Sigmoid colon (tissue), 7 donors: ENCODE results near the gene CSTF3. TPM values are rescaled to one million over a fixed set of nuclear protein-coding genes. Genes with fewer than 3 reads are reported as not detected.

Experiments
- DNase-seq: peaks from one replicate; pipeline ENCODE4 v3.0.0-alpha.2; 2019
- H3K27ac ChIP-seq, 4 donors: fragments of 200-600 bp; sonication (generic); one replicate each; pipeline ENCODE4 v1.5.1; 2016 to 2019; ENCODE audit warnings: mild to moderate bottlenecking in 1 of 4
- H3K27me3 ChIP-seq, 3 donors: fragments of 200-600 bp; sonication (generic); one replicate each; pipeline ENCODE4 v1.5.1; 2019; ENCODE audit warnings: mild to moderate bottlenecking in 1 of 3
- H3K36me3 ChIP-seq, 4 donors: fragments of 200-600 bp; sonication (generic); one replicate each; pipeline ENCODE4 v1.5.1; 2016 to 2019
- H3K4me1 ChIP-seq, 4 donors: fragments of 200-600 bp; sonication (generic); one replicate each; pipeline ENCODE4 v1.5.1; 2017 to 2019
- H3K4me3 ChIP-seq, 4 donors: fragments of 200-600 bp; sonication (generic); one replicate each; pipeline ENCODE4 v1.5.1; 2017 to 2019; ENCODE audit warnings: mild to moderate bottlenecking in 2 of 4, moderate library complexity in 1 of 4
- H3K9me3 ChIP-seq, 4 donors: fragments of 200-600 bp in 3 of 4; sonication (generic) in 3 of 4; one replicate each; pipeline versions ENCODE4 v1.5.1 to v1.6.1; 2013 to 2019
- EP300 ChIP-seq, 4 donors: sonication (generic); formaldehyde crosslinking; IDR thresholded peaks; one replicate each; pipeline ENCODE4 v1.6.1; 2017; ENCODE audit warnings: antibody characterized with exemption in 4 of 4
- POLR2A ChIP-seq, 2 donors: fragments of 450-650 bp; IDR thresholded peaks; one replicate each; pipeline ENCODE4 v1.6.1; 2016; ENCODE audit warnings: antibody characterized with exemption in 2 of 2, mild to moderate bottlenecking in 2 of 2, moderate library complexity in 2 of 2
- POLR2AphosphoS5 ChIP-seq, 4 donors: sonication (generic); formaldehyde crosslinking; IDR thresholded peaks; one replicate each; pipeline ENCODE4 v1.6.1; 2017; ENCODE audit warnings: antibody characterized with exemption in 4 of 4
- WGBS, 2 donors: extraction: QIAGEN DNeasy Blood & Tissue Kit; methylation state at CpG; one replicate each; pipeline ENCODE4 v1.1.7; 2013; 5-methylcytosine and 5-hydroxymethylcytosine counted together
- intact Hi-C: fragments of 100-400 bp; cut with DNase I; formaldehyde crosslinking; loops from one replicate; pipeline ENCODE4 v1.15.1; 2023
- polyA plus RNA-seq, 3 donors: library from polyadenylated mRNA; stranded (reverse); fragments of 200-250 nt; gene quantifications; one replicate each; pipeline ENCODE4 v1.2.3, GENCODE V29; 2013
- total RNA-seq, 4 donors: library from RNA; depleted of rRNA; stranded (reverse); fragments of >200 nt; gene quantifications; one replicate each; pipeline ENCODE4 v1.1.0, GENCODE V29; 2016
- TF ChIP-seq, protein P1 (sequence below), 4 experiments: fragments of 450-650 bp in 3 of 4; fragments of 200-600 bp in 1 of 4; IDR thresholded peaks; one replicate each; pipeline ENCODE4 v1.5.1; 2016 to 2019; ENCODE audit warnings: antibody characterized with exemption in 4 of 4, mild to moderate bottlenecking in 3 of 4, moderate library complexity in 2 of 4
- donor health status: healthy with polysubstance abuse.
- donor health status: Bipolar disorder and iron deficiency.
- donor health status: healthy.

Gene CSTF3
- total and polyA plus RNA-seq, 7 donors, result 9.9 to 20.8 (median 11.6) TPM

GRCh38 chr11:33103836-33104235 is 57.4 kb downstream of the CSTF3 start:
- H3K4me1 ChIP-seq, result no peaks in the 10 kb centered on the region
- intact Hi-C loops, result no loop called here
- peaks cover 0 to 77% (median 22%) of the 10 kb centered on the region in 4 donors for H3K36me3 ChIP-seq
- no peaks in the 10 kb centered on the region for H3K9me3 ChIP-seq
- TF ChIP-seq POLR2A (IDR thresholded peaks at IDR 0.05) (no peak), POLR2AphosphoS5 (IDR thresholded peaks at IDR 0.05) (no peak), EP300 (IDR thresholded peaks at IDR 0.05) (no peak)
- TF ChIP-seq, protein P1, sequence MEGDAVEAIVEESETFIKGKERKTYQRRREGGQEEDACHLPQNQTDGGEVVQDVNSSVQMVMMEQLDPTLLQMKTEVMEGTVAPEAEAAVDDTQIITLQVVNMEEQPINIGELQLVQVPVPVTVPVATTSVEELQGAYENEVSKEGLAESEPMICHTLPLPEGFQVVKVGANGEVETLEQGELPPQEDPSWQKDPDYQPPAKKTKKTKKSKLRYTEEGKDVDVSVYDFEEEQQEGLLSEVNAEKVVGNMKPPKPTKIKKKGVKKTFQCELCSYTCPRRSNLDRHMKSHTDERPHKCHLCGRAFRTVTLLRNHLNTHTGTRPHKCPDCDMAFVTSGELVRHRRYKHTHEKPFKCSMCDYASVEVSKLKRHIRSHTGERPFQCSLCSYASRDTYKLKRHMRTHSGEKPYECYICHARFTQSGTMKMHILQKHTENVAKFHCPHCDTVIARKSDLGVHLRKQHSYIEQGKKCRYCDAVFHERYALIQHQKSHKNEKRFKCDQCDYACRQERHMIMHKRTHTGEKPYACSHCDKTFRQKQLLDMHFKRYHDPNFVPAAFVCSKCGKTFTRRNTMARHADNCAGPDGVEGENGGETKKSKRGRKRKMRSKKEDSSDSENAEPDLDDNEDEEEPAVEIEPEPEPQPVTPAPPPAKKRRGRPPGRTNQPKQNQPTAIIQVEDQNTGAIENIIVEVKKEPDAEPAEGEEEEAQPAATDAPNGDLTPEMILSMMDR (IDR thresholded peaks at IDR 0.05), result no peak
- H3K4me3 ChIP-seq, result no peak overlapping the region
- no peaks in the 10 kb centered on the region for H3K27me3 ChIP-seq
- H3K27ac ChIP-seq, result no peak overlapping the region
- no peak for DNase-seq

- 23 to 56% methylated on average over 1 of the region's 1 CpG for WGBS, 2 donors
- no peaks in the 10 kb centered on the region for H3K4me1 ChIP-seq
- TF ChIP-seq POLR2AphosphoS5 (IDR thresholded peaks at IDR 0.05) (no peak), POLR2A (IDR thresholded peaks at IDR 0.05) (no peak), EP300 (IDR thresholded peaks at IDR 0.05) (no peak)
- TF ChIP-seq, protein P1 (IDR thresholded peaks at IDR 0.05), result no peak
- H3K9me3 ChIP-seq, result no peaks in the 10 kb centered on the region
- H3K36me3 ChIP-seq, result peaks cover 0 to 50% (median 11%) of the 10 kb centered on the region in 4 donors
- no peak for DNase-seq
- no peak overlapping the region for H3K4me3 ChIP-seq
- intact Hi-C loops, result no loop called here
- H3K27me3 ChIP-seq, result no peaks in the 10 kb centered on the region
- H3K27ac ChIP-seq, result no peak overlapping the region
Measured at GRCh38 chr11:33094157-33094556, 67.1 kb downstream of the CSTF3 start.

- Histone ChIP-seq H3K27me3 (no peaks in the 10 kb centered on the region), H3K4me3 (no peak overlapping the region), H3K27ac (no peak overlapping the region), H3K36me3 (peaks cover 0 to 39% (median 5%) of the 10 kb centered on the region in 4 donors), H3K4me1 (no peaks in the 10 kb centered on the region), H3K9me3 (no peaks in the 10 kb centered on the region)
- intact Hi-C loops, result no loop called here
- no peak for DNase-seq
- TF ChIP-seq POLR2A (IDR thresholded peaks at IDR 0.05), result no peak
- TF ChIP-seq, protein P1 (IDR thresholded peaks at IDR 0.05), result no peak
- TF ChIP-seq POLR2AphosphoS5 (IDR thresholded peaks at IDR 0.05), result no peak
- TF ChIP-seq EP300 (IDR thresholded peaks at IDR 0.05), result no peak
Measured at GRCh38 chr11:33089776-33090175, 71.5 kb downstream of the CSTF3 start.

DNA sequence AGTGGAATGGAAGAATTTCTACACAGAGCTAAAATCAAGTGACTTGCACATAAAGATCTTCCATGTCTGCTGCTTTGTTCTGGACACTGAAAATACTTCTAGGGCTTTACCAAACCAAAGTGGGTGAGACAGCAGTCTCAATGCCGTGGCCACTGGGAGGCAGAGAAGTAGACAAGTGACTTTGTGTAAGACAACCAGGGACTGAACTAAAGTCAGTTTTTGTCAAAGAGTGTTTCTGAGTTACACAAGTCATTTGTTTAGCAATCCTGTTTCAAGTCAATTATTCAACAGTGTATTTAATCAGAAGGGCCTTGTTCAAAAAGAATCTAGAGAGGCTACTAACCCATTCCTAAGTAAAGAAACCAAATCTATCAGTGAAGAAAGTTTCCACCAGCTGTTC is 75.3 kb downstream of the CSTF3 start:
- H3K27ac ChIP-seq, result no peak overlapping the region
- intact Hi-C loops, result no loop called here
- 94 to 95% methylated on average over 1 of the region's 1 CpG for WGBS, 2 donors
- no peaks in the 10 kb centered on the region for H3K9me3 ChIP-seq
- no peaks in the 10 kb centered on the region for H3K4me1 ChIP-seq
- TF ChIP-seq POLR2A (IDR thresholded peaks at IDR 0.05), result no peak
- no peaks in the 10 kb centered on the region for H3K27me3 ChIP-seq
- no peak overlapping the region for H3K4me3 ChIP-seq
- no peak for DNase-seq
- peaks cover 0 to 60% (median 6%) of the 10 kb centered on the region in 4 donors for H3K36me3 ChIP-seq

DNA sequence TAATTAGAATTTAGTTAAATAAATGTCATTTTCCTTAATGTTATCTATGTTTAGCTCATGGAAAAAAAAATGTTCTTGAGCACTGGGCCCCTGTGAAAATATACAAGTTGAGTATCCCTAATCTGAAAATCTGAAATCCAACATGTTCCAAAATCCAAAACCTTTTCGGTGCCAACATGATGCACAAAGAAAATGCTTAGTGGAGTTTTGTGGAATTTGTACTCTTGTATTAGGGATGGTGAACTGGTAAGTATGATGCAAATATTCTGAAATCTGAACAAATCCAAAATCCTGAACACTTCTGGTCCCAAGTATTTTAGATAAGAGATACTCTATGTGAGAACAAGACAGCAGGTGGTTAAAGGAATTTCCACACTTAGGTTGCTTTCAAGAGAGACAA is 77.4 kb downstream of the CSTF3 start:
- H3K27ac ChIP-seq, result no peak overlapping the region
- H3K27me3 ChIP-seq, result no peaks in the 10 kb centered on the region
- intact Hi-C loops, result no loop called here
- peaks cover 0 to 79% (median 8%) of the 10 kb centered on the region in 4 donors for H3K36me3 ChIP-seq
- no peaks in the 10 kb centered on the region for H3K4me1 ChIP-seq
- no peak for DNase-seq
- TF ChIP-seq POLR2A (IDR thresholded peaks at IDR 0.05) (no peak), EP300 (IDR thresholded peaks at IDR 0.05) (no peak), POLR2AphosphoS5 (IDR thresholded peaks at IDR 0.05) (no peak)
- TF ChIP-seq, protein P1 (IDR thresholded peaks at IDR 0.05), result no peak
- no peak overlapping the region for H3K4me3 ChIP-seq
- 97 to 100% methylated on average over 1 of the region's 1 CpG for WGBS, 2 donors
- H3K9me3 ChIP-seq, result no peaks in the 10 kb centered on the region
